ENCODE measurements around the gene FGD4. TPM values are rescaled to one million over a fixed set of nuclear protein-coding genes. Genes with fewer than 3 reads are reported as not detected.

FGD4 gene
- total RNA-seq, 3 donors from 2014 or later: 50.5 to 57.8 (median 56.3) TPM

DNA sequence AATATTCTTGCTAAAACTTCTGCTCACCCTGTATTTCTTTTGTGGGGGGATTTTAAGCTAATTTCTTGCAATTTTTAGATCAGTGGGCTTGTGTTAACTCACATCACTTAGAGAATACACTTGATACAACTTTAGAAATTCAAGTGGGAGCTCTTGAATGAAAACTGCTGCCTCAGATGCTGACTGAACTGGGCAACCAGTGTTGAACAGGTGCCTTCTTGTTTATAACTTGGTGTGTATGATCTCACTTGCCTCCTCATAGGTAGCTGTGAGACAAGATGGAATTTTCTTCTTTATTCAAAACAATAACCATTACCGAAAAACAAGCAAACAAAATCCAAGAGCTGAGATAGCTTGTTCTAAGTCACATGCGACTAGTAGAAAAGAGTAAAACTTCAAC lies 63.5 kb downstream of the FGD4 start:
- no peak for DNase-seq (ENCODE audit: low spot score in 2 of 2)
- no peaks in the 10 kb centered on the region for H3K9me3 ChIP-seq
- no peak for TF ChIP-seq POLR2A (IDR thresholded peaks at IDR 0.05)
- H3K27me3 ChIP-seq: no peaks in the 10 kb centered on the region
- no peaks in the 10 kb centered on the region for H3K4me1 ChIP-seq
- intact Hi-C loops (cut with DNase I; ENCODE audit: low total_unique reads): no loop called here
- no peak overlapping the region for H3K4me3 ChIP-seq
- no peaks in the 10 kb centered on the region for H3K36me3 ChIP-seq
- no peak overlapping the region for H3K27ac ChIP-seq

DNA sequence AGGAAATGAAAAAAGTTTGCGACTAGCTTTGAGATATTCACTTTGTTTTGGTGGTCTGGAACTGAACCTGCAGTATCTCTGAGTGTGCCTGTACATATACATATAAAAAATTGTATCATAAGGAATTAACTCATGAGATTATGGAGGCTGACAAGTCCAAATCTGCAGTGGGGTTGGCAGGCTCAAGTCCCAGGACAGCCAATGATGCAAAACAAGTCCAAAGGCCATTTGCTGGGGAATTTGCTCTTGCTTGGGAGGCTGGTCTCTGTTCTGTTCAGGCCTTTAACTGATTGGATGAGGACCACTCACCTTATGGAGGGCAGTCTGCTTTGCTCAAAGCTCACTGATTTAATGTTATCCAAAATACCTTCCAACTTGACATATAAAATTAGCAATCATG lies 66.8 kb downstream of the FGD4 start:
- intact Hi-C loops (cut with DNase I; ENCODE audit: low total_unique reads): no loop called here
- H3K9me3 ChIP-seq: no peaks in the 10 kb centered on the region
- H3K4me1 ChIP-seq: no peaks in the 10 kb centered on the region
- no peaks in the 10 kb centered on the region for H3K27me3 ChIP-seq
- no peak overlapping the region for H3K4me3 ChIP-seq
- TF ChIP-seq POLR2A (IDR thresholded peaks at IDR 0.05) (no peak), POLR2AphosphoS5 (IDR thresholded peaks at IDR 0.05) (no peak)
- TF ChIP-seq, protein P1, sequence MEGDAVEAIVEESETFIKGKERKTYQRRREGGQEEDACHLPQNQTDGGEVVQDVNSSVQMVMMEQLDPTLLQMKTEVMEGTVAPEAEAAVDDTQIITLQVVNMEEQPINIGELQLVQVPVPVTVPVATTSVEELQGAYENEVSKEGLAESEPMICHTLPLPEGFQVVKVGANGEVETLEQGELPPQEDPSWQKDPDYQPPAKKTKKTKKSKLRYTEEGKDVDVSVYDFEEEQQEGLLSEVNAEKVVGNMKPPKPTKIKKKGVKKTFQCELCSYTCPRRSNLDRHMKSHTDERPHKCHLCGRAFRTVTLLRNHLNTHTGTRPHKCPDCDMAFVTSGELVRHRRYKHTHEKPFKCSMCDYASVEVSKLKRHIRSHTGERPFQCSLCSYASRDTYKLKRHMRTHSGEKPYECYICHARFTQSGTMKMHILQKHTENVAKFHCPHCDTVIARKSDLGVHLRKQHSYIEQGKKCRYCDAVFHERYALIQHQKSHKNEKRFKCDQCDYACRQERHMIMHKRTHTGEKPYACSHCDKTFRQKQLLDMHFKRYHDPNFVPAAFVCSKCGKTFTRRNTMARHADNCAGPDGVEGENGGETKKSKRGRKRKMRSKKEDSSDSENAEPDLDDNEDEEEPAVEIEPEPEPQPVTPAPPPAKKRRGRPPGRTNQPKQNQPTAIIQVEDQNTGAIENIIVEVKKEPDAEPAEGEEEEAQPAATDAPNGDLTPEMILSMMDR (IDR thresholded peaks at IDR 0.05): no peak
- no peaks in the 10 kb centered on the region for H3K36me3 ChIP-seq
- H3K27ac ChIP-seq: no peak overlapping the region
- DNase-seq (ENCODE audit: low spot score in 2 of 2): no peak

DNA sequence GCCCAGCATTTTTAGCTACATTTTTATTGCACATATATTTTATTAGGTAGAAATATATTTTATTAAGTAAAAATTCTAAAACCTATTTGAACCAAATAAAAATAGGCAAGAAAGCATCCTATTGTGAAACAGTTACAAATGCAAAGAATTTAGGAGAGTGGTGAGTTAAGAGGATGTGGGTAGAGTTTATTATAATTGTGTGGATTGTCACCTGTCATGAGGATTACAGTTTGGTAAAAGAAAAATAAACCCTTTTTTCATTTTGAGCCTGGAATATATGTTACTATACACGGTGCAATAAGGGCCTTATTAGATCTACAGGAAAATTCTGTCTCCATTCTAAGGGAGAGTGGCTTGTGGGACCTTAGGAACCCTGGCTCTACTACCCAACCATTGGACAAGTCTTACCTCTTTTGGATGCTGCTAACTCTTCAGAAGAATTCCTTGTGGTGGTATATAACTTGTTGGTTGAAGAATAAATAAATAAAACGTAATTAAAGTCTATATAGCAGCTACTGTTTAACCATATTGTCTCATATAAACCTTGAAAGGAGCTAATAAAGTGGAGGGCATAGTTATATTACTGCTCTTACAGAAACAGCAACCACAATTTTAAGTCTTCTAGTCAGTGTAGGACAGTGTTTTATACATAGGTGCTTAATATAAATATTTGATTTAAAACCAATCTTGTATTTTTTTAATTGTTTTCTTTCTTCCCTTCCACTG lies 67.8 kb downstream of the FGD4 start:
- Histone ChIP-seq H3K4me1 (no peaks in the 10 kb centered on the region), H3K36me3 (no peaks in the 10 kb centered on the region), H3K9me3 (no peaks in the 10 kb centered on the region), H3K27me3 (no peaks in the 10 kb centered on the region), H3K27ac (no peak overlapping the region), H3K4me3 (no peak overlapping the region)
- no peak for TF ChIP-seq POLR2AphosphoS5 (IDR thresholded peaks at IDR 0.05)
- TF ChIP-seq POLR2A (IDR thresholded peaks at IDR 0.05): no peak
- TF ChIP-seq, protein P1 (IDR thresholded peaks at IDR 0.05): no peak
- DNase-seq (ENCODE audit: low spot score in 2 of 2): no peak
- intact Hi-C loops (cut with DNase I; ENCODE audit: low total_unique reads): no loop called here

DNA sequence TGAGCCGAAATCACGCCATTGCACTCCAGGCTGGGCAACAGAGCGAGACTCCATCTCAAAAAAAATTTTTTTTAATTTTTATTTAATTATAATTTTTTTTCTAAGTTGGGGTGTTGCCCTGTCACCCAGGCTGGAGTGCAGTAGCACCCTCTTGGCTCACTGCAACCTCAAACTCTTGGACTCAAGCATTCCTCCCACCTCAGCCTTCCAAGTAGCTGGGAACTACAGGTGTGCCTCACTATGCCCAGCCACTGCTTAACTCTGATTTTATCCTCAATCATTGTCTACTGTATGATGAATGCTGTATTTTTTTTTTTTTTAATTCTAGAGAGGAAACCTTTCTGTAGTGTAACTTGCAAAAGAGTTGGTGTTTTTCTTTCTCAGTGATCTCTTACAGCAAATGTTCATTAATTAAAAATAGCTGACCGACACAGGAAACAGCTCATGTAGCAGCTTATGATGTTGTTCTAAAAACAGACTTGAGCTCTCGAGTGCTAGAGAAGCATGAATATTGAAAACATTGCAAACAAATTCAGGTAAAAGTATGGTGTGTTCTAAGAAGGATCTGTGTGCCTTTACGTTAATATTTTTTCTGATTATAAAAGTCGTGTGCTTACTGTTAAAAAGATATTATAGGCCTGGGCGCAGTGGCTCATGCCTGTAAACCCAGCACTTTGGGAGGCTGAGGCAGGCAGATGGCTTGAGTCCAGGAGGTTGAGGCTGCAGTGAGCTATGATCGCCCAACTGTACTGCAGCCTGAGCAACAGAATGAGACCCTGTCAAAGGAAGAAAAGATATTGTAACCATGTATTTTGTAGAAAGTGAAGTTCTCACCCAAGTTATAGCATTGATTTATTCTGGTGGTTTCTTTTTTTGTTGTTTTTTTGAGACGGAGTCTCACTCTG lies 68.9 kb downstream of the FGD4 start:
- Histone ChIP-seq H3K9me3 (no peaks in the 10 kb centered on the region), H3K4me1 (no peaks in the 10 kb centered on the region), H3K27ac (no peak overlapping the region), H3K36me3 (no peaks in the 10 kb centered on the region), H3K27me3 (no peaks in the 10 kb centered on the region), H3K4me3 (no peak overlapping the region)
- TF ChIP-seq, protein P1 (IDR thresholded peaks at IDR 0.05): no peak
- TF ChIP-seq POLR2AphosphoS5 (IDR thresholded peaks at IDR 0.05) (no peak), POLR2A (IDR thresholded peaks at IDR 0.05) (no peak)
- no peak for DNase-seq (ENCODE audit: low spot score in 2 of 2)
- intact Hi-C loops (cut with DNase I; ENCODE audit: low total_unique reads): no loop called here

DNA sequence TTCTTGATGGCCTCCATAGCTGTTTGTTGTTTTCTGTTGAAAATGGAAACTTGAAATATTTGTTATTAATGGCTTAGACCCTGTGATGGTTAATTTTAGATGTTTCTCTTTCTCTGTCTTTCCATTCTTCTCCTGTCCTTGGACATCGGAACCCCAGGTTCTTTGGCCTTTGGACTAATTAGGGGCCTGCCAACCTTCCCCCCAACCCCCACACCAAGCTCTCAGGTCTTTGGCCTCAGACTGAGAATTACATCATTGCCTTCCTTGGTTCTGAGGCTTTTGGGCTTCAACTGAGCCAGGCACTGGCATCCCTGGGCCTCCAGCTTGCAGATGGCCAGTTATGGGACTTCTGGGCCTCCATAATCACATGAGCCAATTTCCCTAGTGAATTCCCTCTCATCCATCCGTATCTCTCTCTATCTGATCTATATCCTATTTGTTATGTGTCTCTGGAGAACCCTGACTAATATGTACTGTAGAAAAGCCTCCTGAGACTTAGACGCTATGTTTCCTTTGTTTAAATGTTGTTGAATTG lies 71.6 kb downstream of the FGD4 start:
- DNase-seq (ENCODE audit: low spot score in 2 of 2): no peak
- no peak overlapping the region for H3K4me3 ChIP-seq
- no peak for TF ChIP-seq POLR2A (IDR thresholded peaks at IDR 0.05)
- TF ChIP-seq, protein P1 (IDR thresholded peaks at IDR 0.05): no peak
- TF ChIP-seq POLR2AphosphoS5 (IDR thresholded peaks at IDR 0.05): no peak
- no peaks in the 10 kb centered on the region for H3K4me1 ChIP-seq
- H3K36me3 ChIP-seq: no peaks in the 10 kb centered on the region
- H3K27me3 ChIP-seq: no peaks in the 10 kb centered on the region
- intact Hi-C loops (cut with DNase I; ENCODE audit: low total_unique reads): no loop called here
- H3K27ac ChIP-seq: no peak overlapping the region
- no peaks in the 10 kb centered on the region for H3K9me3 ChIP-seq
